Nephron progenitor cell (in vitro differentiated cells): Measurements from ENCODE around the gene MYLK.

Experiments
- DNase-seq: peaks from one replicate; pipeline ENCODE4 v3.0.0; 2021
- H3K27ac Mint-ChIP-seq: 2 replicates; pipeline ENCODE4 v1.8.0; 2021; ENCODE audit warnings: mild to moderate bottlenecking, moderate library complexity, mixed read lengths
- H3K27me3 Mint-ChIP-seq: 2 replicates; pipeline ENCODE4 v1.8.0; 2021; ENCODE audit warnings: mild to moderate bottlenecking, low read depth, mixed read lengths; ENCODE audit not compliant: poor library complexity
- H3K36me3 Mint-ChIP-seq: 2 replicates; pipeline ENCODE4 v1.8.0; 2021; ENCODE audit warnings: low read depth, mixed read lengths
- H3K4me1 Mint-ChIP-seq: 2 replicates; pipeline ENCODE4 v1.8.0; 2021; ENCODE audit warnings: mixed read lengths
- H3K4me3 Mint-ChIP-seq: 2 replicates; pipeline ENCODE4 v1.8.0; 2021; ENCODE audit warnings: mild to moderate bottlenecking, moderate library complexity, mixed read lengths
- H3K9me3 Mint-ChIP-seq: 2 replicates; pipeline ENCODE4 v1.8.0; 2021; ENCODE audit warnings: mild to moderate bottlenecking, moderate library complexity, mixed read lengths
- TF ChIP-seq, protein P1 (sequence below): fragments of 200-600 bp; sonication (generic); IDR thresholded peaks from 2 replicates; pipeline ENCODE4 v1.5.0; 2021; ENCODE audit warnings: antibody characterized with exemption

MYLK gene

DNA sequence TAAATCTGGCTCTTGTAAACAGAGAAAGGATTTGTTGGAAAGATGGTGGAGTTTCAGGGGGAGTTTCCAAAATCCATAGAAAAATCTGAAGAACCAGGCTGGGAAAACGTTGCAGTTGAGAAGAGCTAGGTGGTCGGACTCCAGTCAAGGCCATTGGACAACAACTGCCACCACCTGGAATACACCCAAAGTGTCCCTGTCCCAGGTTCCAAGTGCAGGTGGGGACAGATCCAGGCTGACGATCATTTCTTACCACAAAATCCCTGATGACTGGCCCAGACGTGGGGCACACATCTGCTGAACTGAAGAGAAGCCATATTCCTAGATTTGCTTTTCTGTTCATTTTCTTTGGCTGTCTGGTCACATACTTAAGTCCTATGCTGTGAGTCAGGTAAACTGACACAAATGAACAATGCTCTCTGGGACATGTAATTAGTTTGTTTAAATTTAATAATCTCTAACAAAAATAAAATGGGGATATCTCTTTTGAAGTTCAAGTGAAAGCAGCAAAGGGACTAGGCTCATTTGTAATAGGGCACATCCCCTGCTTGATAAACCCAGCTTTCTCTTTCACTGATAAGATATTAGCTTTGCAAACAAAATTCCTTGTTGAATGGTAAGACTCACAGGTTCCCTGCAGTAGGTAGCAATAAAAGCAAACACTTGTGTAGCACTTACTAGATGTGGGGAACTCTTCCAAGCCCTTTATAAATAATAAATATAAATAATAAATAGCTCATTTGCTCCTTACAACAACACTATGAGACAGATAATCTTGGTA lies 88.5 kb downstream of the MYLK start:
- Mint-ChIP-seq H3K4me3 (no peak overlapping the region), H3K9me3 (no peaks in the 10 kb centered on the region), H3K27me3 (peaks cover 4% of the 10 kb centered on the region), H3K27ac (no peak overlapping the region), H3K4me1 (peaks cover 24% of the 10 kb centered on the region), H3K36me3 (no peaks in the 10 kb centered on the region)
- no peak for DNase-seq
- TF ChIP-seq, protein P1, sequence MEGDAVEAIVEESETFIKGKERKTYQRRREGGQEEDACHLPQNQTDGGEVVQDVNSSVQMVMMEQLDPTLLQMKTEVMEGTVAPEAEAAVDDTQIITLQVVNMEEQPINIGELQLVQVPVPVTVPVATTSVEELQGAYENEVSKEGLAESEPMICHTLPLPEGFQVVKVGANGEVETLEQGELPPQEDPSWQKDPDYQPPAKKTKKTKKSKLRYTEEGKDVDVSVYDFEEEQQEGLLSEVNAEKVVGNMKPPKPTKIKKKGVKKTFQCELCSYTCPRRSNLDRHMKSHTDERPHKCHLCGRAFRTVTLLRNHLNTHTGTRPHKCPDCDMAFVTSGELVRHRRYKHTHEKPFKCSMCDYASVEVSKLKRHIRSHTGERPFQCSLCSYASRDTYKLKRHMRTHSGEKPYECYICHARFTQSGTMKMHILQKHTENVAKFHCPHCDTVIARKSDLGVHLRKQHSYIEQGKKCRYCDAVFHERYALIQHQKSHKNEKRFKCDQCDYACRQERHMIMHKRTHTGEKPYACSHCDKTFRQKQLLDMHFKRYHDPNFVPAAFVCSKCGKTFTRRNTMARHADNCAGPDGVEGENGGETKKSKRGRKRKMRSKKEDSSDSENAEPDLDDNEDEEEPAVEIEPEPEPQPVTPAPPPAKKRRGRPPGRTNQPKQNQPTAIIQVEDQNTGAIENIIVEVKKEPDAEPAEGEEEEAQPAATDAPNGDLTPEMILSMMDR: no peak

DNA sequence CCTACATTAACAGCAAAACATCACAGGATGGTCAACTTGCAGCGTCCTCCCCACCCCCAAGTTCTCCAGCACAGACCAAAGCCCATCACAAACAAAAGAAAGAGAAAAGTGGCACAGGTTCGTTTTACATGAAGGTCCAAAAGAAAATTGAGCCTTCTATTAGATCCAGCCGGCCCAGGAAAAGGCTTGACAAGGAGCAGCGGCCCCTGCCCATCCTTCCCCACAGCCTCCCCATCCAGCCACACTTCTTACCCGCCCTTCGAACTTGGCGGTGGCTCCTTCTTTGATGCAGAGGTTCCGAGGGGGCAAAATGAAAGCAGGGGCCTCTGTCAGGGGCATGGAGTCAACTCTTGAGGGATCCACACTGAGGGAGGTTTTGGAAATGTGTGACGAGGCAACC lies 90.7 kb downstream of the MYLK start:
- Mint-ChIP-seq H3K4me3 (no peak overlapping the region), H3K4me1 (peaks cover 14% of the 10 kb centered on the region), H3K9me3 (no peaks in the 10 kb centered on the region), H3K27ac (no peak overlapping the region), H3K27me3 (peaks cover 4% of the 10 kb centered on the region), H3K36me3 (no peaks in the 10 kb centered on the region)
- TF ChIP-seq, protein P1: no peak
- no peak for DNase-seq

DNA sequence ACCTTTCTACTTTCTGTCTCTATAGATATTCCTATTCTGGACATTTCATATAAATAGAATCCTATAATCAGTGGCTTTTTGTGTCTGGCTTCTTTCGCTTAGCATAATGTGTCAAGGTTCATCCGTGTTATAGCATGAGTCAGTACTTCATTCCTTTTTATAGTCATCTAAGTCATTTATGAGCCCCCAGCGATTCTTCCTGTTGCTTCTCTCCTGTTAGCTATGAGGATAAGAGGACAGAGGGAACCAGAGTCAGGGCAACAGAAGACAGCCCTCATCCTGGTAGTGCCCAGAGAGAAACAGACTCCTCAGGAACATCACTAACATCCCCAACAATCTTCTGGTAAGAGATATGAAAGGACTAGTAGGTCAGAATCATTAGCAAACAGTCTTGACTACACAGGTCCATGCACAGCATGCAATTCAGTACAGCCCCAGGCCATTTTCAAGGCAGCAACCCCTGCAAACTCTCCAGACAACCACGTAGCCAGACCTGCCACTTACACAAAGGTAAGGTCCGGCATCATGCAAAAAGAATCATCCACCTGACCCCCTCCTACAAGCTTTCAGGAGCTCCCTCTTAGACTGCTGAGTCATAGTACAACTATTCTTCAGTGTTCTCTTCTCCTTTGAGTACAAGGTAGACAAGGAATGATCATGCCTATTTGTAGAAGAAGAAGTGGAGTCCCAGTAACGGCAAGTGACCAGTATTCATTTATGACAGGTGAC lies 91.5 kb downstream of the MYLK start:
- H3K9me3 Mint-ChIP-seq: no peaks in the 10 kb centered on the region
- no peak overlapping the region for H3K4me3 Mint-ChIP-seq
- no peak for DNase-seq
- H3K27me3 Mint-ChIP-seq: peaks cover 4% of the 10 kb centered on the region
- no peak overlapping the region for H3K27ac Mint-ChIP-seq
- TF ChIP-seq, protein P1: no peak
- peaks cover 20% of the 10 kb centered on the region for H3K4me1 Mint-ChIP-seq
- no peaks in the 10 kb centered on the region for H3K36me3 Mint-ChIP-seq

DNA sequence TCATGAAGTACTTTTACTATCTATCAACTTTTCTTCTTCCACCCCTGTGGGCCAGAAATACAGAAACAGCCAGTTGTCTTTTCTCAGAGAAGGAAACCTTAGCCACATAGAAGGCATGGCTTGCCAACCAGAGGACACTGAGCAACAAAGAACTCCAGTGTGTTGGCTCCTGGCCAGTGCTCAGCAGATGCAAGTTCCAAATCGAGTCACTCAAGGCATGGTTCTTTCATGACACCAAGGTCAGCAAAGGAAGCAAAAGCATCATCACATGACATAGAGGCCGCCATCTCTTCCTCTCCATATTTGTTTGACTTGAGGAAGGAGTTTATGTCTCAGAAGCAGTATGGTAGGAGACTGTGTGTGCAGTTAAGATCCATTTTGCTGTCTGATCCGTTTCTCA lies 92.2 kb downstream of the MYLK start:
- Mint-ChIP-seq H3K27me3 (peaks cover 4% of the 10 kb centered on the region), H3K36me3 (no peaks in the 10 kb centered on the region), H3K27ac (no peak overlapping the region), H3K4me3 (no peak overlapping the region), H3K4me1 (peaks cover 21% of the 10 kb centered on the region), H3K9me3 (no peaks in the 10 kb centered on the region)
- DNase-seq: no peak
- TF ChIP-seq, protein P1: no peak

DNA sequence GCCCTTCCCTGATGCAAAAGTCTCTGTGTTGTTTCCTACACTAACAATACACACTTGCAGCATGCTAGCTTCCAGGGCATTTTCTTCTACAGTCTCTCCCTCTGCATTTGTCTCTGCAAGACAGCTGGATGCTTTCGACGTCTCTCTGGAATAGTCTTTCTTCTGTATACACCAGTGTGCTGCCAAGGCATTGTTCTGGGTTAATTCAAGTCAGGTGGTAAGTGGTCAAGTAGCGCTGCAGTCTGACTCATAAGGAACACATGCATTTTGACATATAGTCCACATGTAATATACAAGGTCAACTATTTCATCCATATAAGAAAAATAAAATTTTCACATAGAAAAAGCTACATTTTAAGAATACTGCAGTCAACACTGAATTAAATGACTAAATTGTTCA lies 92.7 kb downstream of the MYLK start:
- Mint-ChIP-seq H3K4me1 (peaks cover 21% of the 10 kb centered on the region), H3K4me3 (no peak overlapping the region)

More for the DNA sequence above, 92.7 kb downstream of the MYLK start:
- Mint-ChIP-seq H3K27me3 (peaks cover 4% of the 10 kb centered on the region), H3K36me3 (no peaks in the 10 kb centered on the region), H3K27ac (no peak overlapping the region), H3K9me3 (no peaks in the 10 kb centered on the region)
- DNase-seq: no peak
- TF ChIP-seq, protein P1: no peak
